GM20000 (cell line): ENCODE measurements around the gene C10orf90.

Experiments
- DNase-seq: peaks from one replicate; pipeline ENCODE4 v3.0.0; 2012; ENCODE audit warnings: low spot score
- TF ChIP-seq, protein P1 (sequence below): IDR thresholded peaks from 2 replicates; pipeline ENCODE4 v1.5.1; 2012; ENCODE audit warnings: mild to moderate bottlenecking, control low read depth; ENCODE audit errors: extremely low read depth, missing control alignments

The C10orf90 gene

DNA sequence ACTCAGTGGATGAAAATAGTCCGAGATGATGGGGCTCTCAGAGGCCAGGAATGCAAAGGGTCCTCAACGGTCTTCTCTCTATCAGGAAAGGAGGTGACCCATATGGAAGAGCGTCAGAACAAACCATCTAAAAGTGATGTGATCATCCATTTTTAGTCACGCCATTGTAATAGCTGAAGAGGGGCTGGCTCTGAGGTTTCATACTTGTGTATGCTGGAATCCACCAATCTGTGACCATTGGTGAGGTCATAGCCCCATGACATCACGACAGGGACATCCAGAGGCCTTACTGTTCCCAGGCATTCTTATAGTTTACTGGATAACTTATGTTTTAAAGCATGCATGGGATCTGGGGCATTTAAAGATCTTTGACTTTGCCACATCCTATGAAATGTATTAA is 83.6 kb downstream of the C10orf90 start:
- TF ChIP-seq, protein P1, sequence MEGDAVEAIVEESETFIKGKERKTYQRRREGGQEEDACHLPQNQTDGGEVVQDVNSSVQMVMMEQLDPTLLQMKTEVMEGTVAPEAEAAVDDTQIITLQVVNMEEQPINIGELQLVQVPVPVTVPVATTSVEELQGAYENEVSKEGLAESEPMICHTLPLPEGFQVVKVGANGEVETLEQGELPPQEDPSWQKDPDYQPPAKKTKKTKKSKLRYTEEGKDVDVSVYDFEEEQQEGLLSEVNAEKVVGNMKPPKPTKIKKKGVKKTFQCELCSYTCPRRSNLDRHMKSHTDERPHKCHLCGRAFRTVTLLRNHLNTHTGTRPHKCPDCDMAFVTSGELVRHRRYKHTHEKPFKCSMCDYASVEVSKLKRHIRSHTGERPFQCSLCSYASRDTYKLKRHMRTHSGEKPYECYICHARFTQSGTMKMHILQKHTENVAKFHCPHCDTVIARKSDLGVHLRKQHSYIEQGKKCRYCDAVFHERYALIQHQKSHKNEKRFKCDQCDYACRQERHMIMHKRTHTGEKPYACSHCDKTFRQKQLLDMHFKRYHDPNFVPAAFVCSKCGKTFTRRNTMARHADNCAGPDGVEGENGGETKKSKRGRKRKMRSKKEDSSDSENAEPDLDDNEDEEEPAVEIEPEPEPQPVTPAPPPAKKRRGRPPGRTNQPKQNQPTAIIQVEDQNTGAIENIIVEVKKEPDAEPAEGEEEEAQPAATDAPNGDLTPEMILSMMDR = no peak
- no peak for DNase-seq

DNA sequence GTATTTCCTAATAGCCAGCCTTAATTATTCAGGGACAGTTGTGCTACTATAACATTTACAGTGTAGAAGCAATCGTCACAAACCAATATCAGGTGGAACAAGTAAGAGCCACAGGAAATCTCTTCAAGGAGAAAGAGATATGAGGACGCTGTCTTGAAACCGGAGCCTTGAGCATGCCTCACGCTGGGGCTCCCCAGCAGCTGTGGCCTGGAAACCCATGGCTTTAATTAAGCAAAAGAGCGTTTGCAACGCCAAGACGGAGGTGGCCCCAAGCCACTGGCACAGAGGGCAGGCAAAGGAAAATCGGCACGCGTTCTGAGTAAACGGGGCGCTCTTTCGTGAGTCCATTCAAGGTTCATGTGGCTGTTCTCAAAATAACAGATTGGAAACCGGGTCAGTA is 84.4 kb downstream of the C10orf90 start:
- no peak for DNase-seq
- TF ChIP-seq, protein P1 = no peak

DNA sequence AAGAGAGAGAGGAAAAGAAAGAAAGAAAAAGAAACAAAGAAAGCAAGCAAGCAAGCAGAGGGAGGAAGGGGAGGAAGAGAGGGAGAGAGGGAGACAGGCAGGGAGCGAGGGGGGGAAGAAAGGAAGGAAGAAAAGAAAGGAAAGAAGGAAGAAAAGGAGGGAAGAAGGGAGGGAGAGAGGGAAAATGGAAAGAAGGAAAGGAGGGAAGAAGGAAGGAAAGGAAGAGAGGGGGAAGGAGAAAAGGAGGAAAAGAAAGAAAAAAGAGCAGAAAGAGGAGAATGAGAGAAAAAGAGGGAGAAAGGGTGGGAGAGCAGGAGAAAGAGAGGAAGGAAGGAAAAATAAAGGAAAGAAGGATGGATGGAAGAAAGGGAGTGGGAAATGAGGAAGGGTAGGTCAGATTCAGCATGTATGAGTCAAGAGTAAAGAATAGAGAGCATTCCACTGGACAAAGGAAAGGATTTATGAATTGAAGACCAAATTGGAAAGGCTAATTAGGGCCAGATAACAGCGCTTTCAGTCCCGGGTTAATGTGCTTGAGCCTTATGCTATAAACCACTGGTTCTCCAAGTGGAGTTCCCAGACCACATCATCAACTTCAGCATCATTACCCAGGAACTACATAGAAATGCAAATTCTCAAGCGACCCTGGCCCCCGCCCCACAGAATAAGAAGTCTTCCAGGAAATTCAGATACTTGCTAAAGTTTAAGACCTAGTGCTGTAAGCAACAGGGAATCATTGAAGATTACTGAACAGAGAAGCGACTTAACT is 85.1 kb downstream of the C10orf90 start:
- DNase-seq = no peak
- TF ChIP-seq, protein P1 = no peak

DNA sequence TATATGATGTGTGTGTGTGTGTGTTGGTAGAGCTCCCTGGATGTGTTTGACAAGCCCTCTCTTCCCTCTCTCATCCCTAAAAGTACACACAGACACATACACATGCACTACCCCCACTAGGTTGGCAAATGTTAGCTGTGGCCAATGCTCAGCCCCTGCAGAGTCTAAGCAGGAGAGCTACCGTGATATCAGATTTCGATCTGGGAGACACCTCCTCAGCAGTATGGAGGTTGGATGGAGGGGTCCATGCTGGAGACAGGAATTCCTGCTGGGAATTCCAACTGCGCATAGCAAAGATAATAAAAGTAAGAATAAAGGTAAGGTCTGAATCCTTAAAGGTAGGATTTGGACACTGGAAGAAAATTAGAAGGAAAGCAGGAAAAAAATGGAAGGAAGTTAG is 85.7 kb downstream of the C10orf90 start:
- TF ChIP-seq, protein P1 = no peak

DNA sequence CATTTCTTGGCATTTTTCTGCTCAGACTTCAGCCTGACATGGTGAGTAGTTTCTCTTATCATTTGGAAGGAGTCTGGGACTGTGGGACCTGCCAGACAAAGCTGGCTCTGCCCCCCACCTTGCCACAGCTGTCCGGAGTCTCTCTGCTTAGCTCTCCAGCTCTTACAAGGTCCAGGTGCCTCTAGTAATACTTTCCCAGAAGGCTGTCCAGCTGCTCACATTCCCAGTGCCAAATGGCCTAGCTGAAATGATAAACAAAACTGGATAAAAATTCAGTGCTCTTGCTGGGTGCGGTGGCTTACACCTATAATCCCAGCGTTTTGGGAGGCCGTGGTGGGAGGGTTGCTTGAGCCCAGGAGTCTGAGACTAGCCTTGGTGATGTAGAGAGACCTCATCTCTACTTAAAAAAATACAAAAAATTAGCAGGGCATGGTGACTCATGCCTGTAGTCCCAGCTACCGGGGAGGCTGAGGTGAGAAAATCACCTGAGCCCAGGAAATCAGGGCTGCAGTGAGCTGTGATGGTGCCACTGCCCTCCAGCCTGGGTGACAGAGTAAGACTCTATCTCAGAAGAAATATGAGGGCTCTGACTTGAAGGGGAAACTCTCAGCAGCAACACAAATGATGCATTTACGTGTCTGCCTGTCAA is 86.8 kb downstream of the C10orf90 start:
- TF ChIP-seq, protein P1 = no peak
- no peak for DNase-seq

More for the DNA sequence above, 85.7 kb downstream of the C10orf90 start:
- no peak for DNase-seq

DNA sequence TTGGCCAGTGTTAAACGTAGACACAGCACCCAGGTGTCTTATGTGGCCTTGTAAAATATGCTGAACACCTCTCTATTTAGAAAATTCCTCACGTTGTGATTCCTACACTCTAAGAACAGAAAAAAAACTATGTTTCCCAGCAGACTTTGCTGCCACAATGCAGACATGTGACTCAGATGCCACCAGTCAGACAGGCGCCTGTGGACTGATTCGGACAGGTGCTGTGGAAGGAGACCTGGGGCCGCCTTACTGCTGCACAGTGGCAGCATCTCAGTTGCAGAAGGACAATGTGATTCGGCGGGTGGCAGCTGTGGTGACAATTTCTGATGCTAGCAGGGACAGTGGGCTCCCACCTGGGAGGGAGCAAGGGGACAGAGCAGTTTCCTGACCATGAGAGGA is 88.8 kb downstream of the C10orf90 start:
- TF ChIP-seq, protein P1 = no peak
- no peak for DNase-seq

DNA sequence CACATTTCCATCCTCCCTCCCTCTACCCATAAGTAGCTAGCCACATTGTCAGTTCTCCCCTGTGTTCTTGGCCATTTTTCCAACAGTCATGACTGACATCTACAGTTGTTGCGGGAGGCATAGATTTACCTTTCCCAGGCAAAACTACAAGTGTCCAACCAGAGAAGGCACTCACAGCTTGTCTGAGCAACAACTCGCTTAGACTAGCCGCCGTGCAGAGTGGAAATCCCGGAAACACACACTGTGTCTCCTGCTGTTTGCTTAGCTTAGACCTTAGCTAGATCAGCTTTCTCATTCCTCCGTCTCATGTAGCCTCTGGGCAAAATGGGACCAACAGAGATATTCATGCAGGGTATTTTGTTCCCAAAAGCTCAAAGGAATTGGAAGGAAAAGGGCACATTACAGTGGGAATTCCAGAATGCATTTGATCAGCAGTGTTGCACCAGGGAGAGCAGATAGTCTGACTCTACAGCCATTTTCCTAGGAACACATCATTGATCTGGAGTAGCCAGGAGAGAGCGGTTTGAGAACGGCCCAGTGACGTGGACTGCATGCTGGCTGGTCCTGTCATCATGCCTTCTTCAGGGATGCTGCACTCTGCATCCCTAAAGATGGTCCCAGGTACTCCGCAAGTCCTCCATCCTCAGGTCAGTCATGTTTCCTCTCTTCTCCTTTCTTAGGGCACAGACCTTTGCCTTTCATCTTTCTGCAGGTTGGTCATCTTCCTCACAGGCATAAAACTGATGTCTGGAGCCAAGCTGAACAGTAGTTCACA is 89.4 kb downstream of the C10orf90 start:
- DNase-seq = no peak
- TF ChIP-seq, protein P1 = no peak
